ELR (cell line): ENCODE measurements around the gene PLD2.

Experiments used
- DNase-seq: peaks from one replicate; pipeline ENCODE4 v3.0.0-alpha.2; 2015; ENCODE audit warnings: low read depth

PLD2 gene

GRCh38 chr17:4806777-4807604 is at the start of gene PLD2:
Gene PLD2, plus strand, starts transcription at chr17:4807152. Its CDS starts 621 bp downstream, at chr17:4807773.
- DNase-seq = peak; percentile 88

- no peak for DNase-seq
These were observed 47.1 kb upstream of the PLD2 start for GRCh38 chr17:4759776-4760236.

- DNase-seq = no peak
These were observed 42.4 kb upstream of the PLD2 start for GRCh38 chr17:4764595-4764994.

- no peak for DNase-seq
These were observed 40.8 kb upstream of the PLD2 start for GRCh38 chr17:4766201-4766600.

GRCh38 chr17:4766723-4767122 is 40.2 kb upstream of the PLD2 start:
- DNase-seq = no peak

GRCh38 chr17:4768298-4768697 is 38.7 kb upstream of the PLD2 start:
- DNase-seq = no peak

- peak; percentile 64 for DNase-seq
These were observed 37.3 kb upstream of the PLD2 start for GRCh38 chr17:4769628-4770027.

- no peak for DNase-seq
These were observed 35.3 kb upstream of the PLD2 start, which contains the start of gene TM4SF5 for GRCh38 chr17:4771519-4772234. Gene TM4SF5, plus strand, starts transcription at chr17:4771886. Its CDS starts 37 bp downstream, at chr17:4771923.

- DNase-seq = no peak
These were observed 34.7 kb upstream of the PLD2 start for GRCh38 chr17:4772235-4772613.

- DNase-seq = no peak
These were observed 28.8 kb upstream of the PLD2 start for GRCh38 chr17:4777969-4778760.

GRCh38 chr17:4780325-4780955 is 26.5 kb upstream of the PLD2 start:
- no peak for DNase-seq

- no peak for DNase-seq
These were observed 24.3 kb upstream of the PLD2 start for GRCh38 chr17:4782652-4783051.

- DNase-seq = no peak
These were observed 21.4 kb upstream of the PLD2 start for GRCh38 chr17:4785311-4786105.

- DNase-seq = peak; percentile 28
These were observed 20.8 kb upstream of the PLD2 start, which contains the start of gene VMO1 for GRCh38 chr17:4786106-4786511. Gene VMO1, minus strand, starts transcription at chr17:4786364. Its CDS starts 12 bp downstream, at chr17:4786352.

GRCh38 chr17:4786516-4786915 is 20.4 kb upstream of the PLD2 start:
- no peak for DNase-seq

GRCh38 chr17:4788159-4788806 is 18.7 kb upstream of the PLD2 start:
- DNase-seq = no peak

- DNase-seq = no peak
These were observed 17.9 kb upstream of the PLD2 start, which contains the start of gene GLTPD2 for GRCh38 chr17:4788807-4789700. Gene GLTPD2, plus strand, starts transcription at chr17:4788964. Its CDS starts 48 bp downstream, at chr17:4789012.

GRCh38 chr17:4789701-4789950 is 17.3 kb upstream of the PLD2 start:
- DNase-seq = no peak

GRCh38 chr17:4789951-4790704 is 16.8 kb upstream of the PLD2 start:
- DNase-seq = peak; percentile 97
